OCI-M2 (cell line): Measurements from ENCODE around the gene PIGB.
A peak's percentile ranks its signal among the peaks of the same experiment; 100 is the strongest.
"Not testable (repeated sequence)": the region's sequence is repeated elsewhere in the genome, so short reads cannot be mapped to it uniquely, and the experiment has no call there.

ENCODE experiments used
- DNase-seq: peaks from one replicate; lab custom pipeline; 2025; ENCODE audit not compliant: unreplicated experiment; lab: John Stamatoyannopoulos, UW

Gene PIGB

DNA sequence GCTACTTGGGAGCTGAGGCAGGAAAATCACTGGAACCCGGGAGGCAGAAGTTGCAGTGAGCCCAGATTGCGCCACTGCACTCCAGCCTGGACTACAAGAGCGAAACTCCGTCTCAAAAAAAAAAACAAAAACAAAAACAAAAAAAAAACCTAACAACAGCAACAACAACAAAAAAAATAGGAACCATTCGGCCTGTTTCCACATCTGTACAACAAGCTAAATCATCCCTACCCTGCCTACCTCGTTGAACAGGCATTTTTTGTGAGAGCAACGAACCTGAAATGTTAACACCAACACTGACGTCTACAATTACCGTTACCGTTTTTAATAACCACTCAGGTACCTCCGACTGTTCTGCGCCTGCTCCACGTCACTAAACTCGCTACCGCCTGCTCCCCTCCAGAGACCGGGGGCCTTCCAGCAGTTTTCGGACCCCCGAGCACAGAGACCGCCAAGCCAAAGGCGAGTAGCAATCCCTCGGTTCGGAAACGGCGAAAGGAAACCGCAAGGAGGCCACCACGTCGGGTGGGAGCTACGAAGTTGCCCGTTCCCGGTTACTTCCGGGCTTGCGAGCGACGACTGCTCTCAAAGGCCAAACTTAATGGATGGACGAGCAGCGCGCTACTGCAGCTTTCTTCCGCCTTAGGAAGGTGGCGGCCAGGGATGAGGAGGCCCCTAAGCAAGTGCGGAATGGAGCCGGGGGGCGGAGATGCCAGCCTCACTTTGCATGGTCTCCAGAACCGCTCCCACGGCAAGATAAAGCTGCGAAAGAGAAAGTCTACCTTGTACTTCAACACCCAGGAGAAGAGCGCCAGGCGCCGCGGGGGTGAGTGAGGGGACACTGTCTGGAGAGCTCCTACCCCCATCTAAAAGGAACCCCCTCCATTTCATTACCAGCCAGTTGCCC is at the start of gene PIGB, which contains the start of gene PIGBOS1:
Gene PIGB (plus strand): TSS at position 635 of the 907 bp plus-strand sequence. CDS start 29 bp downstream, at position 664.
Gene PIGBOS1 (minus strand): TSS at position 536 of the 907 bp plus-strand sequence. CDS start 1,331 bp downstream, outside the sequence.
- DNase-seq = peak; percentile 30

DNA sequence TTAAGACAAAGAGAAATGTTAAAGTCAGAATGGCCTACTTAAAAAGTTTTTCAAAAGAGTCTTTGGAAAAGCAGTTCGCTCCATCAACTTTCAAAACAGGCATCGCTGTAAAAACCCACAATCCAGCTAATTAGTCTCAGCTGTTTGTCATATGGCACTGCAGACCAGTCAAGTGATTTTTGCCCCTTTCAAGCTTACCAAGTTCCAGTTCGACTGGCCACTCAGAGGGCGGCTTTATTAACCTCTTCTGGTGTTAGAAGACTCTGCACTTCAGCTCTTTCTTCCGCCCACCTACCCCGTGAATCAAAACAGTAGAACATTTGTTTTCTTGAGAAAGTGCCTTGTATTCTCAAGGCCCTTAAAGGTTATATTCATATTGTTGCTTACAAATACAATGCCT is 48.7 kb upstream of the PIGB start:
- DNase-seq = no peak

DNA sequence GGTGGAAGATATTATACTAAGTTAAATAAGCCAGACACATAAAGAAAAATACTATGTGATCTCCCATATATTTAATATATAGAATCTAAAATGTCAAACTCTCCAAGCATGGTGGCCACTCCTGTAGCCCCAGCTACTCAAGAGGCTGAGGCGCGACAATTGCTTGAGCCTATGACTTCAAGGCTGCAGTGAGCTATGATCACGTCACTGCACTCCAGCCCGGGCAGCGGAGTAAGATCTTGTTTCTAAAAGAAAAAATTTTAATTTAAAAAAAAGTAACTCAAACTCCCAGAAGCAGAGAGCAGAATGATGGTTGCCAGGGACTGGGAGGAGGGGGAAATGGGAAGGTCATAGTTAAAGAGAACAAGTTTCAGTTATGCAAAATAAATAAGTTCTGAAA is 42.7 kb upstream of the PIGB start:
- no peak for DNase-seq

DNA sequence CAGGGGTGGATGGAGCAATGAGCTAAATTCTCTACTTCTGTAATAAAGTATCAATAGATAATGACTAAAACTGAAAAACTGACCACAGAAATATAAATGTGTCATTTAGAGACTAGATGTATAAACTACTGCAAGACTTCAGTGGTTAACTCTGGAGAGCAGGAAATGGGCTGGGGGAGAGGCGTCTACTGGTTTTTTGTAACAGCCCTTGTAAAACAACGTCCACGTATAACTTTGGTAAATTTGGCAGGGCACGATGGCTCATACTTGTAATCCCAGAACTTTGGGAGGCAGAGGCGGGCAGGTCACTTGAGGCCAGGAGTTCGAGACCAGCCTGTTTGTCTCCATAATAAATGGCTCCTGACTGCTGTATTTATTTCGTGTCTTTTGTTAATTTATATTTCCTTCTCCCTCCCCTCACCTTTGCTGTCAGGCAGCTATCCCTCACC is 41.9 kb upstream of the PIGB start:
- DNase-seq = no peak

DNA sequence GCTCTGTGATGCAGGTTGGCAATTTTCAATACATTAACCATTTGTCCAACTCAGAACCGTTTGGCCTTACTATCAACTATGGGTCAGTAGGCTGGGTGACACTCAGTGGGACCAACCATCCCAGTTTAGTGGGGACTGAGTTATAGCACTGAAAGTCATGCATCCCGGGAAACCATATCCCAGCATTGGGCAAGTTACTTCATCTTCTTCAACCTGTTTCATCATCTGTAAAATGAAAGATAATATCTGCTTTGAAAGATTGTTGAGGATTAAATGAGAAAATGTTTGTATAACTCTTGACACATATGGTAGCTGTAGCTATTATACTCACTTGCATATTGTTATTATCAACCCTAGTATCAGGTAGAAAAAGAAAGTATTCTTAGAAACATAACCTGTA is 41.3 kb upstream of the PIGB start:
- DNase-seq = no peak

DNA sequence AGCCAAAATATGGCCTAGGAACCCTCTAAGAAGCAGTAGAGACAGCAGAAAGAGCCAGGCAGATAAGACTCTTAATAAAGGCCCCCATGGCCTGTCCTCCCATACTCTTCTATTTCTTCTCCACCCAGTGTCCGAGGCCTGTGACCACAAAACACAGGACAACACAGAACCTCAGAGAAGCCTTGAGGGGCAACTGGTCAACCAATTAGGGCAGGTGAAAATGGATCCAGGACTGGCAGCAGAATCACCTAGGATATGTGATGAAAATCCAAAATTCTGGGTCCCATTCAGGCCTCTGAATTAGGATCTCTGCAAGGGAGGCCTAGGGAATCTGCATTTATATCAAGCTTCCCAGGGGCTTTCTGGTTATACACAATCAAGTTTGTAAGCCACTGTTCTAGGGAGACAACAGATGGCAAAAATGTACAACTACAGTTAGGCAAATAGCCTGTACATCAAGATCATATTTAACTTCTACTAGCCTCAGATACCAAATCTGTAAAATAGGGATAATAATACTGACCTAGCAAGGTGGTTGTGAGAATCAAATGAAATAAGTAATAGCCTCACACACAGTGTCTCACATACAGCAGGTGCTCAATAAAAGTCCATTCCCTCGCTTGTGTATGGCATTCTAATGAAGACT is 39.8 kb upstream of the PIGB start:
- DNase-seq = no peak

DNA sequence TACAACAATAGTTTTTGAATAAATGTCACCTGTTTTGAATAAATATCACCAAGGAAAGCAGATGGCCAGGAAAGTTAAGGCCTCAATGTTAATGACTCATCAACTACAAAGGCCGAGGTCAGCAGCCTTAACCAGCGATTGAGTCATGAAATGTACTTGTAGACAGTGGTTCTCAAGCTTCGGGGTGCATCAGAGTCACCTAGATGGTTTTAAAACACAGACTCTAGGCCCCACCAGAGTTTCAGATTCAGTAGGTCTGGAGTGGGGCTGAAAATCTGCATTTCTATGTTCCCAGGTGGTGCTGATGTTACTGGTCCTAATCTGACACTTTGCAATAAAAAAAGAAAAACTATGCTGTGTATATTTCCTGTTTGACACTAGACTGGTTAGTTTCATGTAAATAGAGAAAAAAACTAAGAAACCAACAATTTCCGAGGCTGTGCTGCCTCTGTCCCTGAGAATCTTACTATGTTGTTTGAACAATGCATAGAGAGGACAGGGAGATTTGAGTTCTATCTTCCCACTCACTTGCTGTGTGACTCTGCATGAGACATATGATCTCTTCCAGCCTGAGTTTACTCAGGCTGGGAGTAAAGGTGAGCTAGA is 39.2 kb upstream of the PIGB start:
- no peak for DNase-seq

DNA sequence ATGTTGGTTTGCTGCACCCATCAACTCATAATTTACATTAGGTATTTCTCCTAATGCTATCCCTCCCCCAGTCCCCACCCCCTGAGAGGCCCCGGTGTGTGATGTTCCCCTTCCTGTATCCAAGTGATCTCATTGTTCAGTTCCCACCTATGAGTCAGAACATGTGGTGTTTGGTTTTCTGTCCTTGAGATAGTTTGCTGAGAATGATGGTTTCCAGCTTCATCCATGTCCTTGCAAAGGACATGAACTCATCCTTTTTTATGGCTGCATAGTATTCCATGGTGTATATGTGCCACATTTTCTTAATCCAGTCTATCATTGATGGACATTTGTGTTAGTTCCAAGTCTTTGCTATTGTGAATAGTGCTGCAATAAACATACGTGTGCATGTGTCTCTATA is 38.4 kb upstream of the PIGB start:
- DNase-seq = not testable (repeated sequence)

DNA sequence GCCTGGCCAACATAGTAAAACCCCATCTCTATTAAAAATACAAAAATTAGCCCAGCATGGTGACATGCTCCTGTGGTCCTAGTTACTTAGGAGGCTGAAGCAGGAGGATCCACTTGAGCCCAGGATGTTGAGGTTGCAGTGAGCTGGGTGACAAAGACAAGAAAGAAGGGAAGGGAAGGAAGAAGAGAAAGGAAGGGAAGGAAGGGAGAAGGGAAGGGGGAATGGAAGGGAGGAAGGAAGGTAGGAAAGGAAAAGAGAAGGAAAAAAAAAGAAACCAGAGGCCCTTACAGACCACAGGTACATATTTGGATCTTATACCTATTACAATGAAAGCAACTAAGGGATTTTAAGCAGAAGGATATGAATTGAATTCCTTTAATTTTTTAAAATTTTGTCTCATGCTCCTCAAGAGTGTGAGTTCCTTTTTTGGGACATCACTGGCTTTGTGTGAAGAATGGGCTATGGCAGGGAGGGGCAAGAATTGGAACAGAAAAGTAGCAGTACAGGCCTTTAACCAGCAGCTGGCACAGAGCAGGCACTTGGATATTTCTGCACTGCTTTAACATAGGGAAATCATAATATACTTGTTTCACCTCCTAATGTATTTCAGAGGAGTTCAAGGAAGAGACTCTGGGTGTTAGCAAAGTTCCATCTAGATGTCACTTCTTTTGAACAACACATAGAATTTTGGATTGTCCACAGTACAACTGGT is 37.3 kb upstream of the PIGB start:
- no peak for DNase-seq

DNA sequence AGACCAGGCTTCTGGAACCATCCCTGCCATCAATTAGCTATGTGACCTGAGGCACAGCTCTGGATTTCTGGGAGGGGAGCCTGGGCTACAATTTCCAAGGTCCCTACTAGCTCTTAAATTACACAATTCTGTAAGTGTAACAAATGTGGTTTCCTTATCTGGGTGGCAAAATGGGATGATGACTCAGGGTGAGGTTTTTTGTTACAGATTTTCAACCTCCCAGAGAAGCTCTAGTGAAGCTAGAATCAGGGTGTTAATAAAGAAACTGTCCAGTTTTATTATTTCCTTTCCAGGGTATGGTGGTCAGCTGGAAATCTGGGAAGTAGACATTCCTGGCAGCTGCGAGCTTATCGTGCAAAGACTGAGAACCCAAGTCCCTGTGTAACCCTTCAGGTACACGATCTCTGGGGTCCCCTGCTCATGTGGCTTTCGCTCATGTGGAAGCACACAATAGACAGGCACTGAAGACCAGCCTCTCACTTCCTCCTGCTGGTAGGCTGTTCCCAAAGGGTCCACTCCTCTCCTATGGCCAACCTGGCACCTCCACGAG is 36.7 kb upstream of the PIGB start:
- no peak for DNase-seq

DNA sequence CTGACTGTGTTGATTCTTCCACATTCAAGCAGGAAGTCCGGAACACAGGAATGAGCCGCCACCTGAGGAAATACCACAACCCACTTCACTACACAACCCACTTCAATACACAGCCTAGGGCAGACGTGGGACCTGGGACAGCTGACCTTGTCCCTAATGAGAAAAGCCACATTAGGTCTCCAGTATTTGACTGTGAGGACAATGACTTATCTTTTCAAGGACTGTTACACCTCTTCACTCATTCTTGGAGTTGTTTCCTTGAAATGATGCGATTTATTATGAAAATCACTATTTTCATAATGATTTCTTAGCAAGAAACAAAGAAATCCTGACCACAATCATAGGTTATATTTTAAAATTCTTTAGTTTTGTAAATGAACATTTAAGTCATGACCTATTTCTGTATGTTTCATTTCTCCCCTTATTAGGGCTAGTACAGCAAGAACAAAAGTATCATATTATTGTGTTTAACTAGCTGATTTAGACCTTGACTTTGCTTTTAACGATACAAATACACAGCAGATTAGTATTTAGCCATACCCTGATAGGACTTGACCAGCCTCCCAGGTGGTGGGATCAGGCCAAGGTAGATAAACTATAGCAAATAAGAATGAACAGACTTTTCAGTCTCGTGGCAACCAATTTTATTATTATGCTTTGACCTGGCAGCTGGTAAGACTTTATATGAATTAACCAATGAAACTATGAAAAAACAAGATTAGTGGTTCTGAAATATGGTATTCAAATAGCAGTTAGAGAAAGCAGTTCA is 35.5 kb upstream of the PIGB start:
- DNase-seq = no peak

DNA sequence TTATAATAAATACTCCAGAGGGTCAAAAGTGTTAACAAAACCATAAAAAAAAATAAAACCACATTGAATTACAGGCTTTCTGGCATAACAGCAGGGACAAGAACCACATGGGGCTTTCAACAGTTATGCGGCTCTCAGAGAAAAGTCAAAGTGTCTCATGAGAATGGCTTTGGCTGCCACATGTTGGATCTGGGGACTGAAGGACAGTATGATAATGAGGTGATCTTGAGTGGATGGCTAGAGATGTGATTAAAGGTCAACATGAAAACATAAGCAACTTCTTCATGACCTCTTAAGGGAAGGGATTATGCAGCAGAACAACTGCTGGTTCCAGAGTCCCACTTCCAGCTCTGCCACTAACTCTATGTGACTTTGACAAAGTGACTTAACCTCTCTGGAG is 34.6 kb upstream of the PIGB start:
- no peak for DNase-seq

DNA sequence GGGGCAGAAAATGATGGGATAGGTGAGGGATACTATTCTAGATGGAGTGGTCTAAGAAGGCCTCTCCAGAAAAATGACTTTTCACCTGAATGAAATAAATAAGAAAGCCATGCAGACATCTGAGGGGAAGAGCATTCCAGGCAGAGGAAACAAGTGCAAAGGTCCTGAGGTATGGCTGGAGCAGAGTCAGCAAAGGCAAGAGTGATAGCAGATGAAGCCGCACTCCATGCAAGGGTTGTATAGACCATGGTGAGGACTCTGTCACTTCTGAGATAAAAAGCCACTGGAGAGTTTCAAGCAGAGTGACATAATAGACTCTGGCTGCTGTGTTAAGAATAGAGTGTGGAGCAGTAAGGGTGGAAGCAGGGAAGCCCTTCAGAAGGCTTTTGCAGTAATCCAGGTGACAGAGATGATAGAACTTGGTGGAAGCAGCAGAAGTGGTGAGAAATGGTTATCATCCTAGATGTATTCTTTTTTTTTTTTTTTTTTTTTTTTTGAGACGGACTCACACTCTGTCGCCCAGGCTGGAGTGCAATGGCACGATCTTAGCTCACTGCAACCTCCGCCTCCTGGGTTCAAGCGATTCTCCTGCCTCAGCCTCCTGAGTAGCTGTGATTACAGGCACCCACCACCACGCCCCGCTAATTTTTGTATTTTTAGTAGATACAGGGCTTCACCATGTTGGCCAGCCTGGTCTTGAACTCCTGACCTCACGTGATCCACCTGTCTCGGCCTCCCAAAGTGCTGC is 32.4 kb upstream of the PIGB start:
- DNase-seq = not testable (repeated sequence)

DNA sequence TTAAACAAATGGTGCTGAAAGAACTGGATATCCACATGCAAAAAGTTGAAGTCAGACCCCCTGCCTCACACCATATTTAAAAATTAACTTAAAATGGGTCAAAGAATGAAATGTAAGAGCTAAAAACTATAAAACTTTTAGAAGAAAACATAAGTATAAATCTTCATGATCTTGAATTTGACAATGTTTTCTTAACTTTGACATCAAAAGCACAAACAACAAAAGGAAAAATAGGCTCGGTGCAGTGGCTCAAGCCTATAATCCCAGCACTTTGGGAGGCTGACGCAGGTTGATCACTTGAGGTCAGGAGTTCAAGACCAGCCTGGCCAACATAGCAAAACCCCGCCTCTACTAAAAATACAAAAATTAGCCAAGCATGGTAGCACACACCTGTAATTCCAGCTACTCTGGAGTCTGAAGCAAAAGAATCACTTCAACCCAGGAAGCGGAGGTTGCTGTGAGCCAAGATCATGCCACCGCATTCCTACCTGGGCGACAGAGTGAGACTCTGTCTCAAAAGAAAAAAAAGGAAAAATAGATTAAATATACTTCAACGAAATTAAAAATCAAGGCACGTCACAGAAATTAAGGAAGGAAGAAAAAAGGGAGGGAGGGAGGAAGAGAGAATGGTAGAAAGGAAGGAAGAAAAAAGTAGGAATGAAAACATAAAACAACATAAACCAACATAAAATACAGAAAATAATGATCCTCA is 30.9 kb upstream of the PIGB start:
- no peak for DNase-seq

DNA sequence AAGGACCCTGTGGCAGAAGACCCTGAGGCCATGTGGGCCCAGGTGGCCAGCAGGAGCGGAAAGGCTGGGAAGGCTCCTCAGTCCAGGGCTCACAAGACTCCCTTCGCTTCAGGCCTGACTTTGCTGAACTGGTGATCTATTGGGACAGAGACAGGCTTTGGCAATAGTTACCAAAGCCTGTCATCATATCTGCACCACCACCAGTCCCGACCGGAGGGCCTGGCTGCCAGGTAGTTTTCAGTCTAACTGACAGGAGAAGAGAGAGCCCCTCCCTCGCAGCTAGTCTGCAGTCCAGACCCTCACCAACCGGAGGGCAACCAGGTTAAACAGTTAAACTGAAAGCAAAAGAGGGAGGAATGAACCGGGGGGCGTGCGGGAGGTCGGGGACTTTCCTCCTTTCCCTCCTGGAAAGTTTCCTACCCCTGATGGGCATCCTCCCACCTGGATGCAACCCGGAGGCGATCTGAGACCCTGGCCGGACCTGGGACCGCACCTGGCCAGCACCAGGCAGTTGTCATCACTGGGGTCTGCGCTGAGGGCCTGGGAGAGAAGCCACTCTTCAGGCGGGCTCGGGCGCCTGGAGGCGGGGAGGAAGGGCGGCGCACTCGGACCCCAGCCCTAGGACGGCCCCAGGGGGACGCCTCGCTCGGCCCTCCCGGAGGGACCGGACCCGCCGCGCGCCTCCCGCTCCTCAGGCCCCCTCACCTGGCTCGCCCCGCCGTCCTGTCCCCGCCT is 29.8 kb upstream of the PIGB start:
- DNase-seq = no peak

DNA sequence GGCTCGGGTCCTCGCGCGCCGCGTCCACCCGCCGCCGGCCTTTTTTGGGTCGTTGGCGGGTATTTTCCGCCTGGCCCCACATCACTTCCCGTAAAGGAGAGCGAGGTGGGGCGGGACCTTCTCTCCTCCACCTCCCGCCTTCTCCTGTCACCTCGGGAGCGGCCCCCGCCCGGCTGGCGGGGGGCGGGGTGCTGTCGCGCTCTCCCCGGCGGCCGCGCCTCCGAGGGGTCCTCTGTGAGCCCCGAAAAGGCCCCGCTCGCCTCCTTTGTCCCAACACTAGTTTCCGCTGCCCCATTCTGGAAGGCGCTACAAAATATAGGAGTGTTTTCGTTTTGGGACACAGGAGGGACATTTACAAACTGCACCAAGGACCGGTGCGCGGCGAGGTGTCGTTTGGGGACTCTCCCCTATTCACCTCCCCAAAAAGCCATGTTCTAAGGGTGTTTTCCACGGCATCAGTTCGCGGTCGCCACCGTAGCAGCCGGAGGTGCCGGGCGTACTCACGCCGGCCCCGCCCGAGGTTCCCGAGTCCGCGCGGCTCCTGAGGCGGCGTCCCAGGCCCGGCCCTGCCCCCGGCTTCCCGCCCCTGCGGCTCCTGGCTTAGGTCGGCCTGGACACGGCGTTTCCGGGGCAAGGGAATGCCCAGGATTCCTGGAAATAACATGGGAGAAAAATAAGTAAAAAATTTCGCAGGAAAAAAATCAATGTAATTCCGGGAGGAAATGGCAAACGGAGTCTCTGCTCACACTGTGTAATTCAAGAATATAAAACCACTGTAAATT is 29.1 kb upstream of the PIGB start, which contains the start of gene RAB27A:
Gene RAB27A (minus strand): TSS at position 68 of the 782 bp plus-strand sequence. CDS start 54,879 bp downstream, outside the sequence.
- no peak for DNase-seq

DNA sequence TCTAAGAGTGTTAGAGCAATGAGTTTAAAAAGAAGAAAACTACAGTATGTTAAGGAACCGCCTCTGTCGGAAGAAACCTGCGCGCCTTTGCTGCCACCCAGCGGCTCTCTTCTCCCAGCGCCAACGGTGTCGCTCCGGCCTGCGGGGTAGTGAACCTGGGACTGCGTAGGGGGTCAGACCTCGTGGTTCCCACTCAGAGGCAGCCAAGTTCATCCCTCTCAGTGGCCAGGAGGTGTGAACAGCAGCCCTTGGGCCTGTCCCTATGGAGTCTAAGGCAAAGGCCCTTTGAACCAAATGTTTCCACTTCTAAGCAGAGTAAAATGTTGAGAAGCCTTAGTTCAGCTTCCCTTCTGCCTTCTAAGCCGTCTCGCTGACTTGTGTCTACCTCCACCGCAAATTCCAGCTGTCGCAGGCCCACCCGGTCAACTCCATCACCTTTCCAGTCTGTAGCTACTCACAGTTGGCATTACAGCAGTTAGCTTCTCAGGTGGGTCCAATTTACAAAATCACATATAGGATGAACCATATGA is 28.4 kb upstream of the PIGB start:
- peak; percentile 48 for DNase-seq
